ENCODE data around the gene PTGR1.
"Not testable (repeated sequence)": the region's sequence is repeated elsewhere in the genome, so short reads cannot be mapped to it uniquely, and the experiment has no call there.

Gene PTGR1

GRCh38 chr9:111613436-111614040, 14.1 kb upstream of the PTGR1 start:
- DNase-seq = no peak

DNA sequence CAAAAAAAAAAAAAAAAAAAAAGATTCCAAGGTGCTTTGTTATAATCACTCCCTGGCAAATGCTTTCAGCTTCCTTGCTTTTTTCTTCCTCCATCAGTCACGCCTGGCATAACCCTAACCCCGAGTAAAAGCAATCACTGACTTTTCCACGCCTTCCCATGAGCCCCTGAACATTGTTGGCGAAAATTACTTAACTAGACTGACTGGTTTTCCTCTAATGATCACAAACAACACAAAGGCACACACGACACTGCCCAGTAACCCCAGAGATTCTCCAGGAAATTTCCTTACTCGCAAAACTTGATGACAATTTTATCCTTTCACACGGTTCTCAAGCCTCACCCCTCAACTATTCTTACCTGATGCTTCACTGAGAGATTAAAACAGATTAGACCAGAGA, 11.4 kb upstream of the PTGR1 start:
- DNase-seq = no peak

GRCh38 chr9:111610149-111610548, 10.7 kb upstream of the PTGR1 start:
- no peak for DNase-seq

GRCh38 chr9:111605041-111605559, 5.7 kb upstream of the PTGR1 start:
- no peak for DNase-seq

DNA sequence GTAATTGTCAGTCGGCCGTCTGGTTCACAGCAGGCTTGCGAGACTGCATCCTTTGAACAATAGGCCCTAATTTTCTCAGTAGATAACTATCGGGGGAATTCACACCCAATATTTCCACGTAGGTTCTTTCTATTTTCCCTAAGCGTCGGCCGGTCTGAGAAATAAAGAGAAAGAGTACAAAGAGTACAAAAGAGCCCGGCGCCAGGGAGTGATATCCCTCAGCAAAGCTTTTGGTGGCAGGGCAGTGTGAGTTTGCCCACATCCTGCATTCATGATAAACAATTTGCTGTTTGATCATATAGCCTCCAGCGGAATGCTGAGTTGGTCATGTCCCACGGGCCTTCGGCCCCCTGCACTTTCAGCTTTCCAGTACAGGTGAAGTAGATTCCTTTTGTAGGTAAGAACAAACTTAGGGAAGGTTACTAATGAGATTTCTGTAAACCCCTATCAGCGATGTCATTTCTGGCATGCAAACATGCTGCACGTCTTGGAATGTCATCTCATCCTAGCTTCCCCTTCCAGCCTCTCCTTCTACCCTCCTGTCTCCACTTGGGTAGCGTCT, 4.7 kb upstream of the PTGR1 start:
- no peak for DNase-seq

GRCh38 chr9:111603041-111603440, 3.6 kb upstream of the PTGR1 start:
- no peak for DNase-seq

DNA sequence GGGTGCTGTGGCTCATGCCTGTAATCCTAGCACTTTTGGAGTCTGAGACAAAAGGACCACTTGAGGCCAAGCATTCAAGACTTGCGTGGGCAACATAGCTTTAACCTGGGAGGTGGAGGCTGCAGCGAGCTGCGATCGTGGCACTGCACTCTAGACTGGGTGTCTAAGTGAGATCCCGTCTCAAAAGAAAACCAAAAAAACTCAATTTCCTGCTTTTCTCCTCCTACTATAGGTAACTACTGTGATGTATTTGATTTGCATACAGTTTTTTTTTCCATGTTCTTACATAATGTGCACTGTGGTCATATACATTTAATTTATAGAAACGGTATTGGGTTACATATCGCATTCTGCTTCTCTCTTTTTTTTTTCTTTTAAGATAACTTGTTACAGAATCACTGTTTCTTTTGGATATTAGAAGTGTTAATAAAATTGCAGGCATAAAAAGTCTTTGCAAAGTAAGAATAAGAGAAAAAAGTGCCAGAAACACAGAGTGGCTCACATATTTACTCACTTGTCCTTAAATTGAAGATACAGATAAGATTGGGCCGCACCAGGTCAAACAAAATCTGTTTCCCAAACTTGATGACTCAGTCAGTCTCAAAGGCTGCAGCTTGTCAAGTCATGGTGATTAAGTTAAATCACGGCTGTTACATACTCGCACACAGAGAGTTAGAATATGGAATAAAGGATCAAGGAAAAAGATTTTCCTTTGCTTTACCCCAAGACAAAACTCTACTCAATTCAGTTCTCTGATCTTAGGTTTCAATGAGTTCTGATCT, 2.0 kb upstream of the PTGR1 start:
- DNase-seq = peak; percentile 31

GRCh38 chr9:111599955-111600343, 502 bp upstream of the PTGR1 start:
- no peak for DNase-seq

DNA sequence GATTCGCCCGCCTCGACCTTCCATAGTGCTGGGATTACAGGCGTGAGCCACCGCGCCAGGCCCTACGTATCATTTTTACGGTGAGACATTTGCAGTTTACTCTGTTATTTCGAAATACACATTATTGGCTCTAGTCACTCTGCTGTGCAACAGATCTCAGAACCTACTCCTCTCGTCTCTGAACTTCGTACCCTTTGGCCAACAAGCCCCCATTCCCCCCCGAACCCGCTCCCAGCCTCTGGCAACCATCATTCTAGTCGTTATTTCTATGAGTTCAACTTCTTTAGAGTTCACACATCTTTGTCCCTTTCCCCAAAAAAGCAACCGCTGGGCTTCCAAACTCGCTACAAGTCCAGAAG, 735 bp downstream of the PTGR1 start:
- DNase-seq = peak; percentile 23

GRCh38 chr9:111597852-111598732, 1.4 kb downstream of the PTGR1 start:
- DNase-seq = peak; percentile 51

- DNase-seq = no peak
These were observed 10.6 kb downstream of the PTGR1 start for GRCh38 chr9:111588846-111589245.

- no peak for DNase-seq
These were observed 13.1 kb downstream of the PTGR1 start for GRCh38 chr9:111586378-111586777.

DNA sequence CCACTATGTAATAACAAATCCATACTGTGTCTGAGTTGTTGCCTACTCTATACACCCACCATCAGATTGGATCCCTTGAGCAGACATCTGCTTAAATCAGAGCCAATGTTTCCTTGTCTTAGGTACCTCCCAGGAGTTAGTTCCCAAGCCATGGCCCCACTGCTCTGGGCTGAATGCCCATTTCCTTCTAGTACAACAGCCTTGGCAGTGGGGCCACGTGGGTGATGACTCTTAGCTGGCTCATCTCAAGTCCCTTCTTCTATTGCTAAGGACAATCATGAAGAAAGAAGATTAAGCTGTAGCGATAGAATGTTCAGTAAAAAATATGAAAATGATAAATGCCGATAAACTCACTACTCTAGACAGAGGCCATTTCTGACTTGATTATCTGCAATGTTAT, 16.6 kb downstream of the PTGR1 start:
- no peak for DNase-seq

DNA sequence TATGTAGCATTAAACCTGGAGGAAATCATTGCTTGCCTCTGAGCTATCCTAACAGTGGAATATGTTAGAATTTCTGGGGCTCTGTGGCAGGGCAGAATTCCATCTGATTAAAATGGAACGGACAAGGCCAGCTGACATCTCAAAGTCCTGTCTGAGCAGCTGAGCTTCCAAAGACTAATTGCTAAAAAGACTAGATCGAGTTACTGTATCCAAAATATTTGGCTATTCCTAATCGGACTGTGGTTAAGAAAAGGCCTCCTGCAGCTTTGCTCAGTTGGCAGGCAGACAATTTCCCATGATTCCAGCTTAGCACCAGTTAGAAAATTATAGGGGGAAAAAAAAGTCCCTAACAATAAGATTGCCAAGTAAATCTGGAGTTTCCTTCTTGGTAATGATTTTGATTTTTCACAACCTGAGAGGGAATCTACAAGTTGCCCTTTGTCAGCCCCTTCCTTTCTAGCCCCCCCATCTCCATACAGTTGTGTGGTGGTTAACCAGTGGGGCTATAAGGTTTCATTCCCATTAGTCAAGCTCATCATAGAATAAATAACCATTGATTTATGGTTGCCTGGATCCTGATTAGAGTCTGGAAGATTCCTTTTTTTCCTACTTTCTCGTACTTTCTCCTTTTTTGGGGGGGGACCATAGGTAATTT, 26.4 kb downstream of the PTGR1 start:
- peak; percentile 93 for DNase-seq

DNA sequence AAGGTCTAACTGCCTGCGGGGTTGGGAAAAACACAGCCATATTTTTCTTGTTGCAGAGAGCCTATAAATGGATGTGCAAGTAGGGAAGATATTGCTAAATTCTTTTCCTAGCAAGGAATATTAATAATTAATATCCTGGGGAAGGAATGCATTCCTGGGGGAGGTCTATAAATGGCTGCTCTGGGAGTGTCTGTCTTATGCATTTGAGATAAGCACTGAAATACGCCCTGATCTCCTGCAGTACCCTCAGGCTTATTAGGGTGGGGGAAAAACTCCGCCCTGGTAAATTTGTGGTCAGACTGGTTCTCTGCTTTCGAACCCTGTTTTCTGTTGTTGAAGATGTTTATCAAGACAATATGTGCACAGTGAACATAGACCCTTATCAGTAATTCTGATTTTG, 31.3 kb downstream of the PTGR1 start:
- DNase-seq = not testable (repeated sequence)

DNA sequence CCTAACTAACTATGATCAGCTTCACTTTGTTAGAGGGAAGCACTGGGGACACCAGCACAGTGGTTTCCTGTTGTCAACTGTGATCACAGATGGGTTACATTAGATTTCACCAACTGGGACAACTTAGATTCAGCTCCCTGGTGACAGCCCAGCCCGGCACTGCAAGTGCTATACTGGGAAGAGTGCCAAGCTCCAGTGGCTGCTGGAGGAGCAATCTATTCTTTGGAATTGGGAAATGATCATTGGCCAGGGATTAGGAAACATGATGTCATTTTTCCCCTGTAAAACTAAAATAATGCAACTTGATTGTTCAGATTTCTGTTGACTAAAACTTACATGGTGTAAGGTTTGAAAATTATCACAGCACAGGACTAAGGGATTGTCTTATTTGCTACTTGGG, 33.2 kb downstream of the PTGR1 start:
- no peak for DNase-seq

GRCh38 chr9:111561165-111561719, 38.2 kb downstream of the PTGR1 start:
- DNase-seq = no peak

GRCh38 chr9:111559000-111559610, 40.3 kb downstream of the PTGR1 start:
- peak; percentile 10 for DNase-seq

DNA sequence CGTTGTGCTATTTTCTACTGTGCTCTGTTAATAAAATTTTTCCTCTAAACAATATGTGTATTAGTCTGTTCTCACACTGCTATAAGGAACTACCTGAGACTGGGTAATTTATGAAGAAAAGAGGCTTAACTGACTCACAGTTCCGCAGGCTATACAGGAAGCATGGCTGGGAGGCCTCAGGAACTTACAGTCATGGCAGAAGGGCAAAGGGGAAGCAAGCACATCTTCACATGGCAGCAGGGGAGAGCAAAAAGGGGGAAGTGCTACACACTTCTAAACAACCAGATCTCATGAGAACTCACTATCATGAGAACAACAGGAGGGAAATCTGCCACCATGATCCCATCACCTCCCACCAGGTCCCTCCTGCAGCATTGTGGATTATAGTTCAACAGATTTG, 44.0 kb downstream of the PTGR1 start:
- DNase-seq = not testable (repeated sequence)

DNA sequence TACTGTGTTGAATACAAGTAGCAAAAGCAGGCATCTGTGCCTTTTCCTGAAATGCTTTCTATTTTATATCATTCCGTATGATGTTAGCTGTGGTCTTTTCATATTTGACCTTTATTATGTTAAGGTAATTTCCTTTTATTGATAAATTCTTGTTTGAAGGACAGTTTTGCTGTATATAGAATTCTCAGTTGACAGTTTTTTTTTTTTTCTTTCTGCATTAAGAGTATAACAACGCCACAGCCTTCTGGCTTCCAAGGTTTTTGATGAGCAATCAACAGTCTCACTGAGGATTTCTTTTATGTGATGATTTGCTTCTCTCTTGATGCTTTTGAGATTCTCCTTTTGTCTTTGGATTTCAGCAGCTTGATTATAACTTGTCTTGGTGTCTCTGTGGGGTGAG, 50.8 kb downstream of the PTGR1 start:
- no peak for DNase-seq

- DNase-seq = no peak
These were observed 56.8 kb downstream of the PTGR1 start for GRCh38 chr9:111542497-111543254.
